A549 (cell line): ENCODE measurements around the gene STAB2. TPM values are rescaled to one million over a fixed set of nuclear protein-coding genes. Genes with fewer than 3 reads are reported as not detected.

Experiments used
- ATAC-seq, 2 experiments: fragments of 200-7000 bp in 1 of 2; fragments of >200 bp in 1 of 2; cut with Nextera tagmentation in 1 of 2; cut with Tn5 transposase in 1 of 2; 3 replicates each; pipeline versions ENCODE4 v1.8.0 to v1.9.1; 2018 to 2020; ENCODE audit warnings: mild to moderate bottlenecking in 1 of 2, moderate library complexity in 1 of 2
- CTCF ChIA-PET: fragments of 300-600 bp; sonication (Branson Sonifier 250); formaldehyde crosslinking; extraction: SDS; loops from one replicate; lab custom pipeline; 2021; ENCODE audit warnings: antibody characterized with exemption, inconsistent platforms; lab: Yijun Ruan, JAX
- POLR2A ChIA-PET: fragments of 350-600 bp; formaldehyde crosslinking; extraction: SDS; loops from one replicate; lab custom pipeline; 2021; ENCODE audit warnings: antibody characterized with exemption, inconsistent platforms; lab: Yijun Ruan, JAX
- DNase-seq, 2 experiments: peaks; one replicate each; pipeline versions ENCODE4 v3.0.0 to v3.0.0-alpha.2; 2011 to 2016; ENCODE audit warnings: low read depth in 1 of 2, low spot score in 1 of 2
- FAIRE-seq: peaks from 2 replicates; lab custom pipeline; 2011; peaks lifted over from hg19 to GRCh38; lab: Jason Lieb, UNC
- H3K27ac ChIP-seq, 2 experiments: fragments of >200 bp; sonication (Bioruptor Twin); formaldehyde crosslinking; 3 replicates each; pipeline ENCODE4 v1.5.1; 2016 to 2017
- H3K4me1 ChIP-seq: fragments of >200 bp; sonication (Bioruptor Twin); formaldehyde crosslinking; 3 replicates; pipeline ENCODE4 v1.6.1; 2016
- H3K4me2 ChIP-seq: fragments of >200 bp; sonication (Bioruptor Twin); formaldehyde crosslinking; 3 replicates; pipeline ENCODE4 v1.6.1; 2016
- H3K4me3 ChIP-seq: fragments of >200 bp; sonication (Bioruptor Twin); formaldehyde crosslinking; 3 replicates; pipeline ENCODE4 v1.5.1; 2016
- H3K9me3 ChIP-seq: fragments of >200 bp; sonication (Bioruptor Twin); formaldehyde crosslinking; 3 replicates; pipeline ENCODE4 v1.6.1; 2016
- CHD2 ChIP-seq: fragments of 150-350 bp; IDR thresholded peaks from 2 replicates; pipeline ENCODE4 v1.6.1; 2014; ENCODE audit warnings: low read length; ENCODE audit not compliant: partially characterized antibody
- CHD4 ChIP-seq: fragments of 200-600 bp; sonication (generic); IDR thresholded peaks from 2 replicates; pipeline ENCODE4 v1.6.1; 2016; ENCODE audit warnings: antibody characterized with exemption, mild to moderate bottlenecking, borderline replicate concordance
- E2F6 ChIP-seq: IDR thresholded peaks from 2 replicates; pipeline ENCODE4 v1.6.1; 2012; ENCODE audit warnings: low read depth, borderline replicate concordance
- FOSB ChIP-seq: fragments of 250-450 bp; sonication (Bioruptor Pico); IDR thresholded peaks from 2 replicates; pipeline ENCODE4 v1.5.0; 2020; ENCODE audit warnings: mild to moderate bottlenecking, moderate library complexity
- FOXS1 ChIP-seq: fragments of 250-450 bp; sonication (Bioruptor Pico); IDR thresholded peaks from 2 replicates; pipeline ENCODE4 v1.5.0; 2020; ENCODE audit warnings: mild to moderate bottlenecking, moderate library complexity
- GATA3 ChIP-seq: IDR thresholded peaks from 2 replicates; pipeline ENCODE4 v1.6.1; 2012; ENCODE audit warnings: borderline replicate concordance
- HOXB13 ChIP-seq: fragments of 250-450 bp; sonication (Bioruptor Pico); IDR thresholded peaks from 2 replicates; pipeline ENCODE4 v1.5.0; 2020; ENCODE audit warnings: low read depth, mild to moderate bottlenecking, moderate library complexity
- JUNB ChIP-seq: fragments of >200 bp; sonication (Bioruptor Twin); formaldehyde crosslinking; IDR thresholded peaks from 2 replicates; pipeline ENCODE4 v1.6.1; 2016
- MAFK ChIP-seq: fragments of 450-650 bp; IDR thresholded peaks from 2 replicates; pipeline ENCODE4 v1.6.1; 2014; ENCODE audit not compliant: partially characterized antibody
- MAZ ChIP-seq: fragments of 150-350 bp; IDR thresholded peaks from 2 replicates; pipeline ENCODE4 v1.6.1; 2014; ENCODE audit warnings: antibody characterized with exemption, low read depth, low read length, borderline replicate concordance
- MYC ChIP-seq: IDR thresholded peaks from 2 replicates; pipeline ENCODE4 v1.6.1; 2012; ENCODE audit warnings: mild to moderate bottlenecking, inconsistent platforms, low read length, improper control_type of control experiment, borderline replicate concordance
- NFE2L2 ChIP-seq: fragments of 150-350 bp; conservative IDR thresholded peaks from 2 replicates; pipeline ENCODE4 v1.6.1; 2014; ENCODE audit warnings: low read length
- NPAS2 ChIP-seq: fragments of 250-450 bp; sonication (Bioruptor Pico); IDR thresholded peaks from 2 replicates; pipeline ENCODE4 v1.8.0; 2022; ENCODE audit warnings: mild to moderate bottlenecking, moderate library complexity, borderline replicate concordance
- POLR2AphosphoS2 ChIP-seq: conservative IDR thresholded peaks from 2 replicates; pipeline ENCODE4 v1.6.1; 2012; ENCODE audit warnings: low read length, improper control_type of control experiment, inconsistent platforms
- RAD21 ChIP-seq, 2 experiments: fragments of >200 bp in 1 of 2; sonication (Bioruptor Twin) in 1 of 2; formaldehyde crosslinking in 1 of 2; IDR thresholded peaks in 1 of 2; conservative IDR thresholded peaks in 1 of 2; 2 replicates in 1 of 2; 3 replicates in 1 of 2; pipeline ENCODE4 v1.6.1; 2012 to 2018; ENCODE audit warnings: inconsistent platforms in 1 of 2
- RFX5 ChIP-seq: fragments of 450-650 bp; IDR thresholded peaks from 2 replicates; pipeline ENCODE4 v1.7.1; 2014; ENCODE audit warnings: antibody characterized with exemption, mild to moderate bottlenecking, moderate library complexity
- ZFP36 ChIP-seq: fragments of 450-650 bp; IDR thresholded peaks from 2 replicates; pipeline ENCODE4 v1.6.1; 2014; ENCODE audit warnings: borderline replicate concordance; ENCODE audit not compliant: partially characterized antibody
- WGBS: methylation state at CpG from one replicate; pipeline ENCODE4 v1.1.6; 2017; ENCODE audit errors: missing lambda C conversion rate; 5-methylcytosine and 5-hydroxymethylcytosine counted together
- polyA plus RNA-seq, 4 experiments: library from polyadenylated mRNA; depleted of rRNA in 3 of 4; stranded (reverse); fragments of >200 nt; fragmentation: RNase III in 1 of 4; extraction: RNeasy Plus Mini Kit Qiagen cat#74134 plus additional on column Dnase treatment in 1 of 4; gene quantifications; 2 replicates in 3 of 4; 3 replicates in 1 of 4; pipeline ENCODE4 v1.2.3, GENCODE V29; 2011 to 2017
- TF ChIP-seq, protein P1 (sequence below): fragments of 150-350 bp; IDR thresholded peaks from 2 replicates; pipeline ENCODE4 v1.6.1; 2014; ENCODE audit warnings: low read depth, mild to moderate bottlenecking, low read length
- TF ChIP-seq, protein P2 (sequence below): IDR thresholded peaks from 2 replicates; pipeline ENCODE4 v1.6.1; 2012
- TF ChIP-seq, protein P3 (sequence below): fragments of 250-450 bp; sonication (Bioruptor Pico); IDR thresholded peaks from 2 replicates; pipeline ENCODE4 v1.5.0; 2021; ENCODE audit warnings: mild to moderate bottlenecking, moderate library complexity, borderline replicate concordance

The STAB2 gene
- polyA plus RNA-seq, 2 of the 4 experiments (the other 2 are of a cell fraction): not detected

- Histone ChIP-seq H3K27ac (no peak overlapping the region), H3K9me3 (peaks cover under 1% of the 10 kb centered on the region; the same call in 1 of the 3 replicates), H3K4me3 (no peak overlapping the region), H3K4me2 (no peak overlapping the region)
- POLR2A ChIA-PET: no interaction called here
- 42% methylated on average over 1 of the region's 1 CpG for WGBS
- no peak for ATAC-seq
- TF ChIP-seq, protein P1, sequence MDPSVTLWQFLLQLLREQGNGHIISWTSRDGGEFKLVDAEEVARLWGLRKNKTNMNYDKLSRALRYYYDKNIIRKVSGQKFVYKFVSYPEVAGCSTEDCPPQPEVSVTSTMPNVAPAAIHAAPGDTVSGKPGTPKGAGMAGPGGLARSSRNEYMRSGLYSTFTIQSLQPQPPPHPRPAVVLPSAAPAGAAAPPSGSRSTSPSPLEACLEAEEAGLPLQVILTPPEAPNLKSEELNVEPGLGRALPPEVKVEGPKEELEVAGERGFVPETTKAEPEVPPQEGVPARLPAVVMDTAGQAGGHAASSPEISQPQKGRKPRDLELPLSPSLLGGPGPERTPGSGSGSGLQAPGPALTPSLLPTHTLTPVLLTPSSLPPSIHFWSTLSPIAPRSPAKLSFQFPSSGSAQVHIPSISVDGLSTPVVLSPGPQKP: no peak
- TF ChIP-seq, protein P2, sequence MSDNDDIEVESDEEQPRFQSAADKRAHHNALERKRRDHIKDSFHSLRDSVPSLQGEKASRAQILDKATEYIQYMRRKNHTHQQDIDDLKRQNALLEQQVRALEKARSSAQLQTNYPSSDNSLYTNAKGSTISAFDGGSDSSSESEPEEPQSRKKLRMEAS: no peak
- TF ChIP-seq FOXS1 (no peak), ZFP36 (no peak), POLR2AphosphoS2 (no peak), E2F6 (no peak), MAZ (no peak), FOSB (CRISPR knock-in tag) (no peak), MAFK (no peak), GATA3 (no peak)
- TF ChIP-seq, protein P3, sequence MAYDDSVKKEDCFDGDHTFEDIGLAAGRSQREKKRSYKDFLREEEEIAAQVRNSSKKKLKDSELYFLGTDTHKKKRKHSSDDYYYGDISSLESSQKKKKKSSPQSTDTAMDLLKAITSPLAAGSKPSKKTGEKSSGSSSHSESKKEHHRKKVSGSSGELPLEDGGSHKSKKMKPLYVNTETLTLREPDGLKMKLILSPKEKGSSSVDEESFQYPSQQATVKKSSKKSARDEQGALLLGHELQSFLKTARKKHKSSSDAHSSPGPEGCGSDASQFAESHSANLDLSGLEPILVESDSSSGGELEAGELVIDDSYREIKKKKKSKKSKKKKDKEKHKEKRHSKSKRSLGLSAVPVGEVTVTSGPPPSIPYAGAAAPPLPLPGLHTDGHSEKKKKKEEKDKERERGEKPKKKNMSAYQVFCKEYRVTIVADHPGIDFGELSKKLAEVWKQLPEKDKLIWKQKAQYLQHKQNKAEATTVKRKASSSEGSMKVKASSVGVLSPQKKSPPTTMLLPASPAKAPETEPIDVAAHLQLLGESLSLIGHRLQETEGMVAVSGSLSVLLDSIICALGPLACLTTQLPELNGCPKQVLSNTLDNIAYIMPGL (CRISPR knock-in tag): no peak
- TF ChIP-seq, all 56 proteins: peak for 0
- peaks cover 5% of the 10 kb centered on the region; the same call in 1 of the 3 replicates for H3K4me1 ChIP-seq
- DNase-seq (no peak), FAIRE-seq (no peak)
- CTCF ChIA-PET: interaction anchor here (0.6 kb wide), 1 partner anchor 105 kb away, joined by 3 read pairs; no protein-coding TSS in a partner anchor
Measured at GRCh38 chr12:103645202-103645601, 58.1 kb downstream of the STAB2 start.

DNA sequence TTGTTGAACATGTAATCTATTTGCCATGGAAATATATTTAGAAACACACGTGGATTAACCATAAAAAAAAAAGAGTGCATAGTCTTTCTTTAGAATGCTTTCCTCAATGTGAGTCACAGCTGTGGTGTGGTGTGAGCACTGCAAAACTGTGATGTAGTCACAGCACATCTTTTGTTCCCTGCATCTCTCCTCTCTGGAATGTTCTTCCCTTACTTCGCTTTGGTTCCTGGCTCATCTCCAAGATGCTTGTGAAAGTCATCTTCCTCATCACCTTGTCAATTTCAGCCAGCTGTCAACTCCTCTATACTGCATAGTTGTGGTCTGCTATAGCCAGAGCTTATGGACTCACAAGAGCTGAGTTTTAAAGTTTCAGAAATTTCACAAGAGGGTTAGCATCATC, 60.2 kb downstream of the STAB2 start:
- ChIA-PET CTCF (interaction anchor here (0.7 to 1.3 kb wide), 2 partner anchors 21 to 934 kb away, joined by 3 read pairs; no protein-coding TSS in a partner anchor), POLR2A (no interaction called here)
- H3K4me2 ChIP-seq: no peak overlapping the region
- 5% methylated on average over 2 of the region's 2 CpGs for WGBS
- H3K9me3 ChIP-seq: no peaks in the 10 kb centered on the region
- DNase-seq (peak in 1 of 2 experiments; percentile 26), ATAC-seq (peak; percentile 25 to 67; a peak in 4 of 6 replicates), FAIRE-seq (no peak)
- no peak overlapping the region for H3K4me3 ChIP-seq
- TF ChIP-seq NPAS2 (CRISPR knock-in tag) (no peak), CHD4 (no peak), RAD21 (conservative IDR thresholded peaks at IDR 0.05 in 1 of 2, IDR thresholded peaks at IDR 0.05 in 1 of 2) (no peak), RFX5 (no peak), HOXB13 (CRISPR knock-in tag) (no peak), JUNB (no peak), GATA3 (no peak), NFE2L2 (no peak), MYC (no peak), CHD2 (no peak)
- TF ChIP-seq, protein P2: no peak
- TF ChIP-seq, protein P3 (CRISPR knock-in tag): no peak
- TF ChIP-seq, all 56 proteins: peak for 0
- Histone ChIP-seq H3K4me1 (peaks cover 5% of the 10 kb centered on the region; the same call in 1 of the 3 replicates), H3K27ac (no peak overlapping the region)
